Frontal cortex (tissue), 4 donors: ENCODE data around the gene PARN. TPM values are rescaled to one million over a fixed set of nuclear protein-coding genes. Genes with fewer than 3 reads are reported as not detected.
"Not testable (repeated sequence)": the region's sequence is repeated elsewhere in the genome, so short reads cannot be mapped to it uniquely, and the experiment has no call there.

Experiments used
- DNase-seq, 2 donors: peaks; one replicate each; pipeline ENCODE4 v3.0.0; 2012; ENCODE audit warnings: low spot score in 2 of 2
- FAIRE-seq: peaks from 2 replicates; lab custom pipeline; 2012; peaks lifted over from hg19 to GRCh38; lab: Jason Lieb, UNC
- total RNA-seq: library from RNA; depleted of rRNA; stranded (reverse); fragments of >200 nt; gene quantifications from one replicate; pipeline ENCODE4 v1.2.3, GENCODE V29; 2014
- donor health status: control.
- donor health status: control.
- donor health status: control.

Gene PARN
- total RNA-seq, 1 donor from 2014 or later = 30.2 TPM

GRCh38 chr16:14634389-14634725, 4.3 kb upstream of the PARN start:
- no peak for DNase-seq
- FAIRE-seq = no peak

DNA sequence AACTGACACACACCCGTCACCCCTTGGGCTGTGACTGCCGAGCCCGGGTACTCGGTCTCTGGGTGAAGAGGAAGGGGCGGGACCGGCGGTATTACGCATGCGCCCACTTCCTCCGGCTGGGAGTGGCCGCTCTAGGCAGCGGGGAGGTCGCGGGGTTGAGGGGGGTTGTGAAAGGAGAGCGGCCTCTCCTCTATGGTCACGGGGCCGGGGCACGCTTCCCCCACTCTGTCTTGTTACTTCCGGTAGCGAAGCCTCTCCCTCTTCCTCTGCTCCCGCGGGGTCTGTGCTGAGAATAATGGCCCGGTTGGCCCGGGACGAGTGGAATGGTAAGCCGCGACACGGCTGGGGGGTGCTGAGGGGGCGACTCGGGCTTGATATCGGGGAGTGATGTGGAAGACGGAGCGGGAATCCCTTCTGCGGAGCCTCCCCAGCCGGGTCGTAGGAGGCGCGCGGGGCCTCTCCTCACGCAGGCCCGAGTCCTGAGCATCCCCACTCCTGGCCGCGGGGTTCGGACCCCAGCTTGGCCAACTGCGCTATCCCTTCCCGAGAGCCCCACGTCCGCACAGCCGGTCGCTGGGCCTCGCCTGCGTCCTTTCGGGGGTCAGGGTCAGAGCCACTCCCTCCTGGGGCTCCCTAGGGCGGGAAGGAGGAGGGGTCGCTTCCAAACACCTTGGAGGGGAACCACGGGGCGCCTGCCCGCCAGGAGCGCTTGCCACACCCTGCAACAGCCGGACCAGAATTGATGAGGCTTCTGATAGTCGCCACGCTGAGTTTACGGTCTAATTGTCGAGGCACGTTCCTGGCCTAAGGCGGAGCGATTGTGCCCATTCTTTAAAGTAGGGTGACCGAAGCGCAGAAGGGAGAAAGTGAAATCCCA, 2.9 kb upstream of the PARN start, which contains the start of gene BFAR:
BFAR (plus strand) TSS at position 259 of the 877 bp plus-strand sequence. CDS start 11,396 bp downstream, outside the sequence.
- DNase-seq = peak; percentile 90 to 92
- no peak for FAIRE-seq

GRCh38 chr16:14630620-14631330, 715 bp upstream of the PARN start:
- DNase-seq, FAIRE-seq: not testable (repeated sequence)

- no peak for DNase-seq
- no peak for FAIRE-seq
Observed at GRCh38 chr16:14629612-14629918, 495 bp downstream of the PARN start.

DNA sequence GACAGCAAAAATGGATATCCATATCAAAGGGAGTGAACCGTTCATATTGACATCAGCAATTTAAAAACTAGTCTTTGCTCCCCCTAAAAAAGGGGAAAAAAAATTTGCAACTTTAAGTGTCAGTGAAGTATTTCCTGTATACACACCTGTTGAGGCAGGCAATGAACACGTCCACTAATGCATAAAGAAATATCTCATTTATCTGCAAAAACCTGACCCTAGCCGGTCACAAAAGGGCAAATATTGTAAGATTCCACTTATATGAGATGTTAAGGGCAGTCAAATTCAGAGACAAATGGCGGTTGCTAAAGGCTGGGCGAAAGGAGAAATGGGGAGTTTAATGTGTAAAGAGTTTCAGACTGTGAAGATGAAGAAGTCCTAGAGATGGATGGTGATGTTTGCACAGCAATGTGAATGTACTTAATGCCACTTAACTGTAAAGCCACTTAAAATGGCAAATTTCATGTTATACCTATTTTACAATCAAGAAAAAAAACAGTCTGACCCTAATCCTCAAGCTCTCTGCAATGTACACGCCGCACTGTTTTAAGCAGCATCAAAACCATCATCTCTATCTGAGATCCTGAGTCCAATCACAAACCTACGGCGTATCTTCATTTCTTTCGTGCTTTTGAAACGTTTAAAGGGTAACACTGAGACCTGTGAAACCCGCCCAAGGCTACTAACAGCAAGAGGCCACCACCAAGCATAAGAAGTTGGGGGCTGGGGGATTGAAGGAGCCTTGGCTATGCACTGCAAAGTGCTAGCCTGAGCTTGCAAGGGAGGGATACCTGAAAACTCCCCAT, 1.1 kb downstream of the PARN start:
- DNase-seq = no peak
- no peak for FAIRE-seq

DNA sequence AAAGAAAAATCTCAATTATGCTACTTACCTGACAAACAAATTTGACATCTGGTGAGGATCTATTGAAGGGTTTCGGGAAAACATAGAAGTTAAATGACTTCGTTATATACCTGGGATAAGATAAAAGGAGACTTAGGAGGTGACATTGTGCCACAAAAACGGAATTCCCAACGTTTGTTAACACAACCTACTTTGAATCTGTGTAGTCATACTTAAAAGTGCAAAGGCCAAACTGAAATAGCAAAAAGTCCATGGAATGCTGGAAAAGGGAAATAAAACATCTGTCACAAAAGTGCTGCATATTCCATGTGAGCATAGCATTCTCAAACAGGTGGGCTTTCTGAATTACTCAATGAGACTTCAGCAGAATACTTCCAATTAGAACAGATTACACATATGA, 3.0 kb downstream of the PARN start:
- FAIRE-seq (no peak), DNase-seq (no peak)

DNA sequence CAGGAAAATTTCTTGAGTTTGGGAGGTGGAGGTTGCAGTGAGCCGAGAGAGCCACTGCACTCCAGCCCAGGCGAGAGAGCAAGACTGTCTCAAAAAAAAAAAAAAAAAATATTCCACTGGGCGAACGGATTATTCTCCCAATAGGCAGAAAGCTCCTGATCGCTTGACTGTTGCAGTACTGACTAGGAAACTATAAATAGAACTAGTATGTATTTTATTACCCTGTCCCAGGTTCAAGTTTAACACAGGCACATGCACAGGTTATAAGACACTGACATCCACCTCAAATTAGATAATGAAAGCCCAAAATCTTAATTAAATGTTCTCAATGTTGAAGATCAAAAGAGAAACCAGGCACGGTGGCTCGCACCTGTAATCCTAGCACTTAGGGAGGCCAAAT, 11.5 kb downstream of the PARN start:
- no peak for FAIRE-seq
- no peak for DNase-seq

DNA sequence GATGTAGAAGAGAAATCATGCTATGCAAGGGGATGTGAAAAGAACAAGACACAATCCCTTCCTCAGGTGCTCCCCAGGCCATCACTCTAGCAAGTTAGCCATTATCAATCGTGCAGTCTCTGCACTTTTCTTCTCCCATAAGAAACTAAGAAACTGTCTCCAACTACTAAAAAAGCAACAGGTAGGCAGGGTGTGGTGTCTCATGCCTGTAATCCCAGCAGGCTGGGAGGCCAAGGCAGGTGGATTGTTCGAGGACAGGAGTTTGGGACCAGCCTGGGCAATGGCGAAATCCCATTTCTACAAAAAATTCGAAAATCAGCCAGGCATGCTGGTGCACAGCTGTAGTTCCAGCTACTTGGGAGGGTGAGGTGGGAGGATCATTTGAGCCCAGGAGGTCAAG, 13.8 kb downstream of the PARN start:
- no peak for FAIRE-seq
- DNase-seq = no peak

DNA sequence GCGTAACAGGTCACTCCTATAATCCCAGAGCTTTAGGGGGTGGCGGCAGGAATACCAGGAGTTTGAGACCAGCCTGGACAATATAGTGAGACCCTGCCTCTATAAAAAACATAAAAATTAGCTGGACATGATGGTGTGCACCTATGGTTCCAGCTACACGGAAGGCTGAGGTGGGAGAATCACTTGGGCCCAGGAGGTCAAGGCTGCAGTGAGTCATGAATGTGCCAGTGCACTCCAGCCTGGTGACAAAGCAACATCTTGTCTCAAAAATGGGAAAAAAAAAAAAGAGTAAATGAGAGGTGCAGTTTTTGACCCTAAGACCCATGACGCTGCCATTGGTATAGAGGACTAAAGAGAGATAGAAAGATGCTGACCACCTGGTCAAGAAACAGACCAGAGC, 16.1 kb downstream of the PARN start:
- DNase-seq (no peak), FAIRE-seq (no peak)

DNA sequence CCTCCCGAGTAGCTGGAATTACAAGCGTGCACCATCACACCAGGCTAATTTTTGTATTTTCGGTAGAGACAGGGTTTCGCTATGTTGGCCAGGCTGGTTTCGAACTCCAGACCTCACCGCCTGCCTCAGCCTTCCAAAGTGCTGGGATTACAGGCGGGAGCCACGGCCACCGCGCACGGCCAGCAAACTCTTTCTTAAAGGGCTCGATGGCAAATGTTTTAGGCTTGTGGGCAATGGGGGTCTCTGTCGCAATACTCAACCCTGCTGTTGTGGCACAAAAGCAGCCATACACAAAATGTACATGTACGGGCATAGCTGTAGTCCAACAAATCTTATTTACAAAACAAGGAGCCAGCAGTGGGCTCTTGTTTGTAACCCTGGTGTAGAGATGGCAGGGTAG, 18.4 kb downstream of the PARN start:
- FAIRE-seq = no peak

DNA sequence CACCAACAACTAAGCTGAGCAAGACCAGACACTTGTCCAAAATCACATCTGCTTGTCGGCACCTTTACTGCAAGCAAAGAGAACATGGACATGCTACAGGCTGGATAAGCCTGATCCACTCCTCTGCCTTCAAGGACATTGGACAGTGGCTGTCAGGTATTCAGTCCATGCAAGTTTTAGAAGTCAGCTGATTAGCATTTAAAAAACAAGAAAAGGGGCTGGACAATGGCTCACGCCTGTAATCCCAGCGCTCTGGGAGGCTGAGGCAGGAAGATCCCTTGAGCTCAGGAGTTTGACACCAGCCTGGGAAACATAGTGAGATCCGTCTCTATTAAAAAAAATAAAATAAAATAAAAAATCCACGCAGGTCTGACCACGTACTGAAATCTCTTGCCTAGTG, 20.3 kb downstream of the PARN start:
- DNase-seq (no peak), FAIRE-seq (no peak)

More for the DNA sequence above, 18.4 kb downstream of the PARN start:
- DNase-seq = no peak

DNA sequence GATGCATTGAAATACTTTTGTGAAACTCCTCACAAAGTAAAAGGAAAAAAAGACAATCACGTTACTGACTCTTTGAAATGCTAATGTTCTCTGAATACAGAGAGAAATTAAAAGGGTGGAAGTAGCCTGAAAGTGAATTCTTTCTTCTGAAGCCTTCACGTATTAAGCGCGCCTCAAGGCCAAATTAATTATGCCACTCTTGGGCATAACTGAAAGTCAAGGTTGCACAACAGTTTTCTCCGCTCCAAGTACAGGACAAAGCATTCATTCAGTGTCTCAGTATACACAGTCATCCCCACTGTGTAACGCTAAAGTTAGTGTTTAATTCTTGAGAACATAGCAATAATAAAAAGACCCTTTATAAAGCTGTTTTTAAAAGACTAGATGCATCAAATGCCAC, 21.5 kb downstream of the PARN start:
- DNase-seq (no peak), FAIRE-seq (no peak)

DNA sequence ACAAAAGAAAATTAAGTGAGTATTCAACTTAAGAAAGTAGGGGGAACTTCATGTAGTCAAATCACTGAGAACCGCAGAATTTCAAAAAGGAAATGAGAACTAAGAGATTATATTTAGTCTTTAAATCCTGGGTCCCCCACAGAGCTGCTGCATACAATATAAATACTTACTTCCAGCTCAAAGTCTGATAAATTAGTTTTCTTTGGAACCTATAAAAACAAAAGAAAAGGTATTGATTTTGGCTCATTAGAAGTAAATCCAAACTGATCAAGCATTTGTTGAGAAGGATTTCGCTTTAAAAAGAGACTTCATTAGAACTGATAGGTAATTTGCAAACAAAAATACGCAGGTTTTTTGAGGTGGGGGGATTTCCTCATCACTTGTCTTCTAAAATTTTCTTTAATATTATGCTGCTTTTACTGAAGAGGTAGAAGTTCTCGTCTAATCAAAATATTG, 21.9 kb downstream of the PARN start:
- DNase-seq (no peak), FAIRE-seq (no peak)

DNA sequence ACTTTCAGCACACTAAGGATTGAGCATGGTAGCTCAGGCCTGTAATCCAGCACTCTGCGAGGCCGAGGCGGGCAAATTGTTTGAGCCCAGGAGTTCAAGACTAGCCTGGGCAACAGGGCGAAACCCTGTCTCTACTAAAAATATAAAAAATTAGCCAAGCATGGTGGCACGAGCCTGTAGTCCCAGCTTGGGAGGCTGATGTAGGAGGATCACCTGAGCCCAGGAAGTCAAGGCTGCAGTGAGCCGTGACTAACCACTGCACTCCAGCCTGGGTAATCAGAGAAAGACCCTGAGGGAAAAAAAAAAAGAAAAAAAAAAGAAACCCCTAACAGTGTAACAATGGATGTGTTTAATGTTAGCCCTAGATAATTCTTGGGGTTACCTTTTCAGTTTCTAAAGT, 24.0 kb downstream of the PARN start:
- no peak for DNase-seq
- no peak for FAIRE-seq

GRCh38 chr16:14602443-14602963, 27.6 kb downstream of the PARN start:
- DNase-seq (no peak), FAIRE-seq (no peak)

- FAIRE-seq (no peak), DNase-seq (no peak)
Observed at GRCh38 chr16:14600164-14600563, 29.9 kb downstream of the PARN start.

- FAIRE-seq (no peak), DNase-seq (no peak)
Observed at GRCh38 chr16:14586637-14587305, 43.3 kb downstream of the PARN start.

DNA sequence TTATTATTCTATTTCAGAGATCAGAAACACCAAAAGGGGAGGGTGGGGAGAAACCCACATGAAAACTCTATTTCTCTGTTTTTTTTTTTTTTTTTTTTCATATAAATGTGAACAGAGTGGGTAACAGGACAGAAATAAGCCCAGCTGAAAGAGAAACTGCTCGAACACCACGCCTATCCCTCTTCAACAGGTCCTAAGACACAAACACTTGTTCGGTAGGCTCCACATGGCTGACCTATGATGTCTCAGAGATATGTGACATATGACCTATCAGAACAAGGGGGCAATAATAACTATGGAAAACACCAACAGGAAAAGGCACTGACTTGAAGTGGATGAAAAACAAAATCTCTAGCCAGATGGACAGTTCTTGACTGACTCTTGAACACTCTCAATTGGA, 44.8 kb downstream of the PARN start:
- no peak for DNase-seq
- FAIRE-seq = no peak

GRCh38 chr16:14580926-14581325, 49.1 kb downstream of the PARN start:
- DNase-seq, FAIRE-seq: not testable (repeated sequence)

DNA sequence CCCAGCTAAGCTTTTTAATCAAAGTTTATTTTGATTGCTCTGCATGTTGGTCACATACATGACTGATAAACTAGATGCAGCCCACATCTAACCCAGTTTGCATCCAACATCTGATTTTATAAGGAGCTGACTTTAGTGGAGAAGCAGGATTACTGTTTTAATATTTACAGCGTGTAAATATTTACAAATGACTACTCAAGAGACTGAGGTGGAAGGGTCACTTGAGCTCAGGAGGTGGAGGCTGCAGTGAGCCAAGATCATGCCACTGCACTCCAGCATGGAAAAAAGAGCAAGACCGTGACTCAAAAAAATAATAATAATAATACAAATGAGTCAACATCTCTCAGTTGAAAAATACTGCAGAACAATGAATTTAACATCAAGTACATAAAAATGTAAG, 50.8 kb downstream of the PARN start:
- no peak for DNase-seq
- FAIRE-seq = no peak
